OCI-LY3 (cell line): ENCODE results near the gene FBXL19.

Source experiments
- H2AFZ ChIP-seq: fragments of 200-600, 300-600 bp; shearing (Covaris generic); 2 replicates; pipeline ENCODE4 v1.6.0; 2014; ENCODE audit warnings: antibody characterized with exemption, low read depth, low read length
- H3K27ac ChIP-seq: fragments of 200-600, 300-600 bp; sonication (generic); 2 replicates; pipeline ENCODE4 v1.5.1; 2014; ENCODE audit warnings: mild to moderate bottlenecking, low read length, moderate library complexity, mixed read lengths
- H3K27me3 ChIP-seq: fragments of 200-600, 300-600 bp; sonication (generic); 2 replicates; pipeline ENCODE4 v1.6.1; 2014; ENCODE audit warnings: low read depth, low read length, mixed read lengths
- H3K36me3 ChIP-seq: fragments of 200-600, 300-600 bp; sonication (generic); replicated peaks from 2 replicates; pipeline ENCODE3; 2014; ENCODE audit warnings: low read depth, low read length, mixed read lengths
- H3K4me1 ChIP-seq: fragments of 300-600, 200-600 bp; sonication (generic); 2 replicates; pipeline ENCODE4 v1.6.1; 2014; ENCODE audit warnings: low read length, mixed read lengths
- H3K4me2 ChIP-seq: fragments of 200-600, 300-600 bp; sonication (generic); 2 replicates; pipeline ENCODE4 v1.6.1; 2014; ENCODE audit warnings: low read length, mixed read lengths
- H3K4me3 ChIP-seq: fragments of 300-600, 200-600 bp; sonication (generic); 2 replicates; pipeline ENCODE4 v1.5.1; 2014; ENCODE audit warnings: antibody characterized with exemption, mild to moderate bottlenecking, low read length, moderate library complexity
- H3K79me2 ChIP-seq: fragments of 300-600, 200-600 bp; shearing (Covaris generic); 2 replicates; pipeline ENCODE4 v1.6.1; 2014; ENCODE audit warnings: mild to moderate bottlenecking, low read length, mixed read lengths
- H3K9ac ChIP-seq: fragments of 300-600, 200-600 bp; shearing (Covaris generic); 2 replicates; pipeline ENCODE4 v1.6.0; 2014; ENCODE audit warnings: mild to moderate bottlenecking, low read length, moderate library complexity
- H3K9me3 ChIP-seq: fragments of 200-600, 300-600 bp; shearing (Covaris generic); 2 replicates; pipeline ENCODE4 v1.6.1; 2014; ENCODE audit warnings: low read length, mixed read lengths; ENCODE audit not compliant: insufficient read depth
- H4K20me1 ChIP-seq: fragments of 200-600, 300-600 bp; sonication (generic); 2 replicates; pipeline ENCODE4 v1.6.1; 2016; ENCODE audit warnings: low read length, mixed read lengths; ENCODE audit not compliant: insufficient read depth
- CTCF ChIP-seq: fragments of 200-600, 300-600 bp; sonication (generic); IDR thresholded peaks from 2 replicates; pipeline ENCODE4 v1.5.1; 2014; ENCODE audit warnings: antibody characterized with exemption, low read length, low read depth
- EZH2phosphoT487 ChIP-seq: fragments of 200-600 bp; shearing (Covaris generic); IDR thresholded peaks from 2 replicates; pipeline ENCODE4 v1.6.1; 2018; ENCODE audit warnings: antibody characterized with exemption, mixed run types, low read depth

Gene FBXL19

GRCh38 chr16:30948667-30949649 lies 25.6 kb downstream of the FBXL19 start, which contains the start of gene ORAI3:
Gene ORAI3, plus strand, starts transcription at chr16:30949068. Its CDS starts 222 bp downstream, at chr16:30949290.
- H4K20me1 ChIP-seq: peaks cover 8% of the 10 kb centered on the region; the same call in 1 of the 2 replicates
- peaks cover 10% of the 10 kb centered on the region for H3K4me1 ChIP-seq
- H3K36me3 ChIP-seq: peaks cover 13% of the 10 kb centered on the region
- H3K9ac ChIP-seq: peak within 1 kb of the TSS; percentile 100
- H3K9me3 ChIP-seq: no peaks in the 10 kb centered on the region
- H3K4me3 ChIP-seq: peak within 1 kb of the TSS; percentile 100
- peak within 1 kb of the TSS; percentile 81 for H2AFZ ChIP-seq
- no peak for TF ChIP-seq CTCF
- peak within 1 kb of the TSS; percentile 91 for H3K4me2 ChIP-seq
- peak within 1 kb of the TSS; percentile 77 for H3K27ac ChIP-seq
- H3K79me2 ChIP-seq: peaks cover 23% of the 10 kb centered on the region
- no peaks in the 10 kb centered on the region for H3K27me3 ChIP-seq

- Histone ChIP-seq H3K27ac (peak overlapping the region; percentile 77), H3K27me3 (no peaks in the 10 kb centered on the region), H3K4me2 (peak overlapping the region; percentile 91), H4K20me1 (peaks cover 8% of the 10 kb centered on the region; the same call in 1 of the 2 replicates), H3K9ac (peak overlapping the region; percentile 100), H3K36me3 (peaks cover 7% of the 10 kb centered on the region), H3K79me2 (peaks cover 23% of the 10 kb centered on the region), H2AFZ (no peak overlapping the region), H3K4me1 (peaks cover 10% of the 10 kb centered on the region), H3K4me3 (peak overlapping the region; percentile 100), H3K9me3 (no peaks in the 10 kb centered on the region)
- no peak for TF ChIP-seq EZH2phosphoT487
- peak; percentile 33 for TF ChIP-seq CTCF
These were observed 26.5 kb downstream of the FBXL19 start for GRCh38 chr16:30949650-30950515.

- Histone ChIP-seq H3K9me3 (no peaks in the 10 kb centered on the region), H3K27me3 (no peaks in the 10 kb centered on the region), H3K9ac (peak overlapping the region; percentile 100), H2AFZ (no peak overlapping the region), H3K36me3 (peaks cover 4% of the 10 kb centered on the region), H3K4me2 (peak overlapping the region; percentile 91), H3K4me1 (peaks cover 10% of the 10 kb centered on the region), H4K20me1 (peaks cover 8% of the 10 kb centered on the region; the same call in 1 of the 2 replicates), H3K4me3 (peak overlapping the region; percentile 100), H3K79me2 (peaks cover 23% of the 10 kb centered on the region), H3K27ac (peak overlapping the region; percentile 77; the same call in 1 of the 2 replicates)
- TF ChIP-seq EZH2phosphoT487 (no peak), CTCF (no peak)
These were observed 27.2 kb downstream of the FBXL19 start for GRCh38 chr16:30950516-30951065.
